ENCODE measurements around the gene GPX3.

The GPX3 gene

GRCh38 chr5:151067632-151068432 lies 47.4 kb downstream of the GPX3 start:
- no peaks in the 10 kb centered on the region for H3K27me3 ChIP-seq (replicated peaks)
- in situ Hi-C loops (cut with HindIII; ENCODE audit: low pct_ligation_motif_present, low sequenced_read_pairs) = no loop called here
- TF ChIP-seq CTCF (IDR thresholded peaks at IDR 0.05; ENCODE audit: low read depth, low read length, missing control alignments) = no peak
- no peak overlapping the region for H3K27ac ChIP-seq
- peaks cover 12% of the 10 kb centered on the region for H3K36me3 ChIP-seq (replicated peaks)
- H3K4me3 ChIP-seq (ENCODE audit: low read depth, low read length) = no peak overlapping the region
- no peak for DNase-seq

DNA sequence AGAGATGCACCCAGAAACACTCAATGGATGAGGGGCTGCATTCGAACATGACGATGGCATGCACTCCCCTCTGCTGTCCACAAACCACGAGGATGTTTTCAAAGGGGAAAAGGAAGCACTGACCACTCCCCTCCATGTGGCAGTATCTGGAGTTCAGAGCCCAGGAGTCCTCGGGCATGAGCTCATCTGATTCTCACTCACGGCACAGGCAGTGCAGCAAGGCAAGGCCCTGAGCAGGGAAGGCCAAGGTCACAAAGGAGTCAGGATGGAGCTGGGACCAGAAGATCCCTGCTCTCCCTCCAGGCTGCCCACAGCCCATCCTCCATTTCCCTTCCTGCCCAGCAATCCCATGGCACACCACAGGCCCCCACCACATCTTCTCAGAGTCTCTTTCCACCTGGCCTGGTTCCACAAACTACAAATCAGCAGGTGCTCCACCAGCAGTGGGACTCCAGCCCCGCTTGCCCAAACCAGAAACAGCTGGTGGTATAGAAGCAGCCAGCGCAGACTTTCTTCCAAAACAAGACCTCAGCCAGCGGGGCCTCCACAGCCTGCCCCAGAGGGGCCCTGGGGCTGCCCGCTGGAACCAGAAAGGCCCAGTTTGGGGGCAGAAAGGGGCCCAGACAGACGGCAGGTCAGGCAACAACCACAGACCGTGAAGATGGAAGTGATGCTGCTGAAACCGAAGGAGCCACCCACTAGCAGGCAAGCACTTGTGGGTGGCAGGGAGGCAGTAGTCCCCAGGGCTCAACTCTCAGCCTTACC lies 48.2 kb downstream of the GPX3 start:
- H3K4me3 ChIP-seq (ENCODE audit: low read depth, low read length) = no peak overlapping the region
- no peak overlapping the region for H3K27ac ChIP-seq
- no peak for DNase-seq
- TF ChIP-seq CTCF (IDR thresholded peaks at IDR 0.05; ENCODE audit: low read depth, low read length, missing control alignments) = no peak
- peaks cover 12% of the 10 kb centered on the region for H3K36me3 ChIP-seq (replicated peaks)
- no peaks in the 10 kb centered on the region for H3K27me3 ChIP-seq (replicated peaks)
- in situ Hi-C loops (cut with HindIII; ENCODE audit: low pct_ligation_motif_present, low sequenced_read_pairs) = no loop called here

DNA sequence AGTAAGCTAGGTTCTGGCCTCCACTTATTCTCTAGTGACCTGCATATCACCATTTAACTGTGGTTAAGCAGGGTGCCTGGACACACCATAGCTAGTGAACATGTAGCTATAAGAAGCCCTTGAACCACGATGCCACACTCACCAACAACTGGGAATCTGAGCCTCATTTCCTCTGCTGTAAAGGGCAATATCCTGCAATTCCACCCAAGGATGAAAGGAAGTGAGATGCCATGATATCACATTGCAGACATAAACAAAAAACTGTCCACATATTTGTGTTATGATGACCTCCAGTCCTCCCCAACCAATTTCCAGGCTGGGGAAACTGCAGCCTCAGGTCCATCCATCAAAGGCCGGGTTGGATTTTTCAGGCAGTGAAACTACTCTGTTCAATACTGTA lies 50.1 kb downstream of the GPX3 start:
- H3K27ac ChIP-seq = no peak overlapping the region
- no peak overlapping the region for H3K4me3 ChIP-seq (ENCODE audit: low read depth, low read length)
- no peak for DNase-seq
- TF ChIP-seq CTCF (IDR thresholded peaks at IDR 0.05; ENCODE audit: low read depth, low read length, missing control alignments) = no peak
- peaks cover 12% of the 10 kb centered on the region for H3K36me3 ChIP-seq (replicated peaks)
- H3K27me3 ChIP-seq (replicated peaks) = no peaks in the 10 kb centered on the region
- in situ Hi-C loops (cut with HindIII; ENCODE audit: low pct_ligation_motif_present, low sequenced_read_pairs) = no loop called here

DNA sequence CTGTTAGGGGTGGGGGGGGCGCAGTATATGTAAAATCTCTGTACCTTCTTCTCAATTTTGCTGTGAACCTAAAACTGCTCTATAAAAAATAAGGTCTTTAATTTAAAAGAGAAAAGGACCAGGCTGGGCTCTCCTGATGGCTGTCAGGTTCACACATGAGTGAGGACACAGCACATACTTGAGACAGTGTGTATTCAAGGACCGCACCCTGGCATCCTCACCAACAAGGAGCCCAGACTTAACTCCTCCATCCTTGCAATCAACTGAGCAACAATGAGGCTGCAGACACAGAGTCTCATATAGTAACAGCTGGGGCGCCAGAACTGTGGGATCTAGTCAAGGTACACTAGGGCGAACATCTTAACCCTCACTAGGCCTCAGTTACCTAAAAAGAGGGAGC lies 50.6 kb downstream of the GPX3 start:
- peaks cover 12% of the 10 kb centered on the region for H3K36me3 ChIP-seq (replicated peaks)
- no peak for DNase-seq
- in situ Hi-C loops (cut with HindIII; ENCODE audit: low pct_ligation_motif_present, low sequenced_read_pairs) = no loop called here
- H3K27me3 ChIP-seq (replicated peaks) = no peaks in the 10 kb centered on the region
- TF ChIP-seq CTCF (IDR thresholded peaks at IDR 0.05; ENCODE audit: low read depth, low read length, missing control alignments) = no peak
- no peak overlapping the region for H3K4me3 ChIP-seq (ENCODE audit: low read depth, low read length)
- no peak overlapping the region for H3K27ac ChIP-seq

- no peak for TF ChIP-seq CTCF (IDR thresholded peaks at IDR 0.05; ENCODE audit: low read depth, low read length, missing control alignments)
- Histone ChIP-seq H3K27ac (peak overlapping the region; percentile 52), H3K36me3 (replicated peaks) (peaks cover 10% of the 10 kb centered on the region)
These were observed 51.6 kb downstream of the GPX3 start for GRCh38 chr5:151071848-151072629.

More at GRCh38 chr5:151071848-151072629, 51.6 kb downstream of the GPX3 start:
- Histone ChIP-seq H3K27me3 (replicated peaks) (no peaks in the 10 kb centered on the region), H3K4me3 (ENCODE audit: low read depth, low read length) (no peak overlapping the region)
- no peak for DNase-seq
- in situ Hi-C loops (cut with HindIII; ENCODE audit: low pct_ligation_motif_present, low sequenced_read_pairs) = no loop called here

Measured in brain microvascular endothelial cell (primary cell).